ENCODE results near the gene GAS2L1. TPM values are rescaled to one million over a fixed set of nuclear protein-coding genes. Genes with fewer than 3 reads are reported as not detected.

GAS2L1 gene
- total RNA-seq, 1 experiment from 2014 or later, result 68.8 TPM

- H3K27ac ChIP-seq (ENCODE audit: low read length), result no peak overlapping the region
- no peaks in the 10 kb centered on the region; the same call in 1 of the 2 replicates for H3K4me1 ChIP-seq (ENCODE audit: control insufficient read depth, insufficient read depth, low read length)
- H3K27me3 ChIP-seq (ENCODE audit: control insufficient read depth, insufficient read depth, low read length), result no peaks in the 10 kb centered on the region
- H3K36me3 ChIP-seq (ENCODE audit: control insufficient read depth, insufficient read depth, low read length), result peaks cover 52% of the 10 kb centered on the region
- CTCF ChIA-PET, result no interaction called here
- DNase-seq (ENCODE audit: low read depth, low spot score), result no peak
- intact Hi-C loops (cut with micrococcal nuclease; ENCODE audit: unreplicated experiment), result no loop called here
- POLR2A ChIA-PET, result no interaction called here
- no peak for ATAC-seq
- H3K9me3 ChIP-seq (ENCODE audit: control insufficient read depth, insufficient read depth, low read depth, low read length), result no peaks in the 10 kb centered on the region
- no TSS peak for BruUV-seq (replicated peaks)
- TF ChIP-seq TCF7L2 (IDR thresholded peaks at IDR 0.05; ENCODE audit: low read depth, low read length) (no peak), POLR2AphosphoS5 (IDR thresholded peaks at IDR 0.05; ENCODE audit: low read depth, low read length) (no peak), REST (IDR thresholded peaks at IDR 0.05; ENCODE audit: insufficient read depth in 1 of 2, low read depth in 2 of 2, low read length in 1 of 2) (no peak), SIN3A (IDR thresholded peaks at IDR 0.05; ENCODE audit: borderline replicate concordance, insufficient read depth, low read depth, low read length) (no peak), CTCF (IDR thresholded peaks at IDR 0.05) (no peak)
- H3K4me3 ChIP-seq (ENCODE audit: low read depth in 2 of 2, low read length in 2 of 2), result no peak overlapping the region
- in situ Hi-C loops (cut with HindIII; ENCODE audit: low pct_unique_long_range_greater_than_20kb, low sequenced_read_pairs), result no loop called here
These were observed 17.6 kb upstream of the GAS2L1 start for GRCh38 chr22:29288837-29289236.

GRCh38 chr22:29290061-29290460 is 16.4 kb upstream of the GAS2L1 start:
- in situ Hi-C loops (cut with HindIII; ENCODE audit: low pct_unique_long_range_greater_than_20kb, low sequenced_read_pairs), result no loop called here
- Histone ChIP-seq H3K4me3 (ENCODE audit: low read depth in 2 of 2, low read length in 2 of 2) (no peak overlapping the region), H3K4me1 (ENCODE audit: control insufficient read depth, insufficient read depth, low read length) (no peaks in the 10 kb centered on the region; the same call in 1 of the 2 replicates), H3K27me3 (ENCODE audit: control insufficient read depth, insufficient read depth, low read length) (no peaks in the 10 kb centered on the region), H3K27ac (ENCODE audit: low read length) (no peak overlapping the region), H3K9me3 (ENCODE audit: control insufficient read depth, insufficient read depth, low read depth, low read length) (no peaks in the 10 kb centered on the region), H3K36me3 (ENCODE audit: control insufficient read depth, insufficient read depth, low read length) (peaks cover 47% of the 10 kb centered on the region)
- intact Hi-C loops (cut with micrococcal nuclease; ENCODE audit: unreplicated experiment), result no loop called here
- no TSS peak for BruUV-seq (replicated peaks)
- ChIA-PET CTCF (no interaction called here), POLR2A (no interaction called here)
- TF ChIP-seq REST (IDR thresholded peaks at IDR 0.05; ENCODE audit: insufficient read depth in 1 of 2, low read depth in 2 of 2, low read length in 1 of 2), result no peak
- TF ChIP-seq SIN3A (IDR thresholded peaks at IDR 0.05; ENCODE audit: borderline replicate concordance, insufficient read depth, low read depth, low read length), result no peak
- TF ChIP-seq POLR2AphosphoS5 (IDR thresholded peaks at IDR 0.05; ENCODE audit: low read depth, low read length), result no peak
- no peak for TF ChIP-seq TCF7L2 (IDR thresholded peaks at IDR 0.05; ENCODE audit: low read depth, low read length)
- no peak for TF ChIP-seq CTCF (IDR thresholded peaks at IDR 0.05)
- DNase-seq (ENCODE audit: low read depth, low spot score), result no peak
- no peak for ATAC-seq
